GM12874 (cell line): ENCODE measurements around the gene VAMP2.

ENCODE experiments used
- CTCF ChIP-seq: IDR thresholded peaks from 2 replicates; pipeline ENCODE4 v1.5.1; 2011; ENCODE audit warnings: low read depth, mild to moderate bottlenecking, control low read depth, low read length, moderate library complexity; ENCODE audit not compliant: insufficient read depth

VAMP2 gene

DNA sequence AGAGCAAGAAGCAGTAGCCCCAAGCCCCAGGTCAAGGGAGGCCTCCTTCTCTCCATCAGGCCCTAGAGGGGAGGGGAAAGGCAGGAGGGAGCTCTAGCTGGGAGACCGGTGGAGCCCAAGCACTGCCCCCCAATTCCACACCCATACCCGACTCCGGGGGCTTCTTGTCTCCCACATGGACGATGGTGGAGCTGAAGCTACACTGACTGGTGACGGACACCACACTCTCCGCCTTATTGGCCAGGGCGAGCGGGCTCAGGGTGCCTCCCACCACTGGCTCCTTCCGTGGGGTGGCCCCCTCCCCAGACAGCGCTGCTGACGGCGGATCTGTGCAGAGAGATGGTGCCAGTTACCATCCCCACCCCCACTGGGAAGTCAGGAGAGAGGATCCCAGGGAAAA, 16.9 kb downstream of the VAMP2 start:
- no peak for TF ChIP-seq CTCF

DNA sequence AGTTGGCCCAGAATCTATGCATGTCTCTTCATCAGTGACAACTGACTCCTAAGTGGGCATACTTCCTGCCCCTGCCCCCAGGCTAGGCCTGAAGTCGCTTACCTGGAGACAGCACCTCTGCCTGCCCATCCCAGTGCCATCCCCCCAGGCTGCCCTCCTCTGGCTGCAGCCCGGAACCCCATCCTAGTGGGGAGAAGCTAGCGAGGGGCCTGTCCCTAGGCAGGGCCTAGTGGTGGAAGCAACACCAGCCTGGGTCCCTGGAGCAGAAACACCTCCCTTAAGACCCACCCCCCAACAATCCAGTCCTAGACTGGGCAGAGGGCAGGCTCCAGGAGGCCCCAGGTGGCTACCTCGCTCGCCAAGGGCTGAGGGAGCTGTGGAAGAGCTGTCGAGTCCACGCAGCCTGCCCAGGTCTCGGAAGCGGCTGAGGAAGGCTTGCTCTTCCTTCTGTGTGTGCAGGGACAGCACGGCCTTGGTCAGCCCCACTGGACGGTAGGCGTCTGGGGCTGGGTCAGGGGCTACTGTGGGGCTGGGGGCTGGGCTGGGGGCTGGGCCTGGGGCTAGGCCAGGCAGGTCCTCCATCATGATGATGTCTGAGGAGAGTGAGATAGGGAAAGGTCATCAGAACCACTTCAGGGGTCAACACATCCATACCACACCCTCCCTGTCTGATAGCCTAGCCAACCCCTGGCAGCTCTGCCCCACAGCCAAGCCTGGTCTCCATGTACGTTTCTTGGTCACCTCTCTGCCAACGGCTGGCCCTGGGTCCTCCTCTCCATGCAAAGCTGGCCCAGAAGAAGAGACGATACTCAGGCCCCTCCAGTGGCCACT, 18.1 kb downstream of the VAMP2 start:
- TF ChIP-seq CTCF = no peak

- no peak for TF ChIP-seq CTCF
Measured at GRCh38 chr17:8143581-8144400, 19.0 kb downstream of the VAMP2 start.

DNA sequence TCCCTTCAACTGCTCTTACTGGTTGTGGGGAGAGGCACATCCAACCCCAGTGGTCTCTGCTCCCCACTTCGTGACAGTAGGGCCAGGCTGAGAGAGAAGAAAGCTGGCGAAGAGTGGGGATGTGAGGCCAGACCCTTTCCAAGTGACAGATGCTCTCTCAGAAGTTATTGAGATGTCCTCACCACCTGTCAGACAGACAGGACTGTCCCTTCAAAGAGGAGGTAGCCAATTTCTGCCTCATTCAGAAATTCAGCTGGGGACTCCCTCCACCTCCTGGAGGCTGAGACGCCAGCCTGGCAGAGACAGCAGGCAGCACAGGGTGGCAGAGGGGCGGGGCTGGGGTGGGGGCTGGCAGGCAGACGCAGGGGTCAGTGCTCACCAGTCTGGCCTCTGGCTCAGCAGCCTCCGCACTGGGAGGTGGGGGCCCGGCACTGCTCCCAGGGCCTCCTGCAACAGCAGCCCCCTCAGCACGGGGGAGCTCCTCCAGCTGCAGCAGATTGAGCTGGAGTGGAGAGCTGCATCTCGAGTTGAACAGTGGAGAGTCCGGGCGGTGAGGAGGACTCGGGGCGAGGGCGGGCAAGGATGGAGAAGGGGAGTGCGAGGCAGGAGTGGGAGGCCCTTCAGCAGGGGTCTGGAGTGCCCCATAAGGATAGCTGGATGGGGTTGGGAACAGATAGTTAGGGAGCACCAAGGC, 19.7 kb downstream of the VAMP2 start:
- TF ChIP-seq CTCF = no peak

DNA sequence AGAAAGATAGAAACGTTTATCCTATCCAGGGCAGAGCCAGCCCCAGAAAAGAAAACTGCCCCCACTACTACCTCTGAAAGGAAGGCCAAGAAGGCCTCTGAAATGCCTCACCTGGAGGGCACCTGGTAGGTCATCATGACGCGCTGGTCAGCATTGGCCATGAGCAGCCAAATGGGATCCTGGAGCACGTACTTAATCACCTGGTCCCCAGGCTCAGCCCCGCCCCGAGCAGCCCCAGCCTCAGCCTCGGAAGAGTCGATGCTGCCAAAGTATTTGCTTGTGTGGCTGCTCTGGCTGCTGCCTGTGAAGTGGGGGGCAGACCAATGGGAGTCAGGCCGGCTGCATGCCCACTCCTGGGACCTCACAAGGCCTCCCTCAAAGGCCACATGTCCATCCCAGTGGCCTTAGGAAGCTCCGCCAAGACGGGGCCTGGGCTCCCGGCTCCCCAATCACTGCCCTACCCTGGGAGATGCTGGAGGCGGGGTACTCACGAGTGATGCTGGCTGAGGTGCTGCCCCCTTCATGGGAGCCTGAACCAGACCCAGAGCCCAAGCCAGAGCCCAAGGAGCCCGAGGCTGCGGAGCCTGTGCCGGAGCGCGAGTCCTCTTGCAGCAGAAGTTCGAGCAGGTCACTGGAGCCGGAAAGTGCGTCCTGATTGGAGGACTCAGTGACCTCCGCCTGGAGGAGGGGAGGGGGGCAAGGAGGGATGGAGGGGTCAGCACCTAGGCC, 20.4 kb downstream of the VAMP2 start:
- no peak for TF ChIP-seq CTCF

GRCh38 chr17:8141741-8142140, 21.0 kb downstream of the VAMP2 start:
- no peak for TF ChIP-seq CTCF

- TF ChIP-seq CTCF = no peak
Measured at GRCh38 chr17:8141045-8141444, 21.7 kb downstream of the VAMP2 start.
